Measurements from ENCODE around the gene KCNIP3.

Gene KCNIP3

GRCh38 chr2:95350774-95351597, 53.8 kb downstream of the KCNIP3 start:
- Histone ChIP-seq H3K4me1 (ENCODE audit: low read length) (no peaks in the 10 kb centered on the region), H3K27ac (ENCODE audit: low read length) (no peak overlapping the region), H3K9me3 (ENCODE audit: insufficient read depth, low read length) (no peaks in the 10 kb centered on the region), H3K79me2 (ENCODE audit: low read length) (no peaks in the 10 kb centered on the region), H2AFZ (ENCODE audit: low read depth, low read length) (no peak overlapping the region), H3K4me3 (ENCODE audit: low read length) (no peak overlapping the region), H3K9ac (ENCODE audit: low read length) (no peak overlapping the region), H3K4me2 (ENCODE audit: low read length) (no peak overlapping the region), H3K36me3 (replicated peaks; ENCODE audit: low read depth, low read length) (no peaks in the 10 kb centered on the region), H3K27me3 (ENCODE audit: low read depth, low read length) (no peaks in the 10 kb centered on the region), H4K20me1 (ENCODE audit: insufficient read depth, low read length) (no peaks in the 10 kb centered on the region)
- TF ChIP-seq CTCF (IDR thresholded peaks at IDR 0.05; ENCODE audit: low read depth, low read length) (no peak), EZH2phosphoT487 (IDR thresholded peaks at IDR 0.05; ENCODE audit: low read depth) (no peak)

GRCh38 chr2:95351598-95351915, 54.4 kb downstream of the KCNIP3 start:
- Histone ChIP-seq H3K4me1 (ENCODE audit: low read length) (no peaks in the 10 kb centered on the region), H4K20me1 (ENCODE audit: insufficient read depth, low read length) (no peaks in the 10 kb centered on the region), H3K27me3 (ENCODE audit: low read depth, low read length) (no peaks in the 10 kb centered on the region), H2AFZ (ENCODE audit: low read depth, low read length) (no peak overlapping the region), H3K4me3 (ENCODE audit: low read length) (no peak overlapping the region), H3K79me2 (ENCODE audit: low read length) (no peaks in the 10 kb centered on the region), H3K4me2 (ENCODE audit: low read length) (no peak overlapping the region), H3K9ac (ENCODE audit: low read length) (no peak overlapping the region), H3K36me3 (replicated peaks; ENCODE audit: low read depth, low read length) (no peaks in the 10 kb centered on the region), H3K27ac (ENCODE audit: low read length) (no peak overlapping the region), H3K9me3 (ENCODE audit: insufficient read depth, low read length) (no peaks in the 10 kb centered on the region)
- TF ChIP-seq EZH2phosphoT487 (IDR thresholded peaks at IDR 0.05; ENCODE audit: low read depth), result no peak
- no peak for TF ChIP-seq CTCF (IDR thresholded peaks at IDR 0.05; ENCODE audit: low read depth, low read length)

GRCh38 chr2:95352310-95353054, 55.3 kb downstream of the KCNIP3 start:
- Histone ChIP-seq H3K27me3 (ENCODE audit: low read depth, low read length) (no peaks in the 10 kb centered on the region), H3K4me2 (ENCODE audit: low read length) (no peak overlapping the region), H4K20me1 (ENCODE audit: insufficient read depth, low read length) (no peaks in the 10 kb centered on the region), H3K27ac (ENCODE audit: low read length) (no peak overlapping the region), H2AFZ (ENCODE audit: low read depth, low read length) (no peak overlapping the region), H3K4me1 (ENCODE audit: low read length) (no peaks in the 10 kb centered on the region), H3K79me2 (ENCODE audit: low read length) (no peaks in the 10 kb centered on the region), H3K9ac (ENCODE audit: low read length) (no peak overlapping the region), H3K36me3 (replicated peaks; ENCODE audit: low read depth, low read length) (no peaks in the 10 kb centered on the region), H3K9me3 (ENCODE audit: insufficient read depth, low read length) (no peaks in the 10 kb centered on the region), H3K4me3 (ENCODE audit: low read length) (no peak overlapping the region)
- TF ChIP-seq EZH2phosphoT487 (IDR thresholded peaks at IDR 0.05; ENCODE audit: low read depth) (no peak), CTCF (IDR thresholded peaks at IDR 0.05; ENCODE audit: low read depth, low read length) (no peak)

- Histone ChIP-seq H3K4me3 (ENCODE audit: low read length) (no peak overlapping the region), H3K79me2 (ENCODE audit: low read length) (no peaks in the 10 kb centered on the region), H2AFZ (ENCODE audit: low read depth, low read length) (no peak overlapping the region), H4K20me1 (ENCODE audit: insufficient read depth, low read length) (no peaks in the 10 kb centered on the region), H3K27me3 (ENCODE audit: low read depth, low read length) (no peaks in the 10 kb centered on the region), H3K27ac (ENCODE audit: low read length) (no peak overlapping the region), H3K36me3 (replicated peaks; ENCODE audit: low read depth, low read length) (no peaks in the 10 kb centered on the region), H3K4me1 (ENCODE audit: low read length) (no peaks in the 10 kb centered on the region), H3K9ac (ENCODE audit: low read length) (no peak overlapping the region), H3K4me2 (ENCODE audit: low read length) (no peak overlapping the region), H3K9me3 (ENCODE audit: insufficient read depth, low read length) (no peaks in the 10 kb centered on the region)
- TF ChIP-seq EZH2phosphoT487 (IDR thresholded peaks at IDR 0.05; ENCODE audit: low read depth), result no peak
- TF ChIP-seq CTCF (IDR thresholded peaks at IDR 0.05; ENCODE audit: low read depth, low read length), result no peak
Measured at GRCh38 chr2:95353055-95353575, 56.0 kb downstream of the KCNIP3 start.
